ENCODE data around the gene PYGM.

Gene PYGM

DNA sequence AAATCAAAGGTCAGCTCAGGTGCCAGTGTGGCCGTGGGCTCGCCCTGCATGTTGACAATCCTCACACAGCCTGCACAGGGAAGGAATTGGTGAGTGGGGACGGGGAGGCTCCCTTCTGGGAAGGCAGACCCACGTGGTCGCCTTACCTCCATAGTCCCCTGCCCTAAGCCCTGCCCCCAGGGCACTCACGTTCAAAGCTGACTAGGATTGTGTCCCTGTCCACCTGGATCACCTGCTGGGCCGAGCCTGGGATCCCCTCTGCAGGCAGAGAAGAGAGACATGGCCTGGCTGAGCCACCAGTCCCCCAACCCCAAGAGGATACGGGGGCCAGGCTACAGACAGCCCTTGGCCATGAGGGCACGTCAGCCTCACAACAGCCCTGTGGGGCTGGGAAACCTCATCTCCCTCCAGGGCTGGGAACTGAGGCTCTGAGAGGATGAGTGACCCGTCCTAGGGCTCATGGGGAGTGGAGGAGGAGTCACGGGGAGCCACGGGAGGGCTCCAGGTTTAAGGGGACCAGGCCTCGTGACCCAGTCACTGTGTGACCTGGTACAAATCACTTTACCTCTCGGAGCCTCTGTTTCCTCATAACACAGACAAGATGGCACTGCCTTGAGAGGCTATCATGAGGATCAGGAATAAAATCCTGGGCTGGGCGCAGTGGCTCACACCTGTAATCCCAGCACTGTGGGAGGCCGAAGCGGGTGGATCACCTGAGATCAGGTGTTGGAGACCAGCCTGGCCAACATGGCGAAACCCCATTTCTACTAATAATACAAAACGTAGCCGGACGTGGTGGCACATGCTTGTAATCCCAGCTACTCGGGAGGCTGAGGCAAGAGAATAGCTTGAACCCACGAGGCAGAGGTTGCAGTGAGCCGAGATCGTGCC, 30.7 kb upstream of the PYGM start:
- no peak for DNase-seq

DNA sequence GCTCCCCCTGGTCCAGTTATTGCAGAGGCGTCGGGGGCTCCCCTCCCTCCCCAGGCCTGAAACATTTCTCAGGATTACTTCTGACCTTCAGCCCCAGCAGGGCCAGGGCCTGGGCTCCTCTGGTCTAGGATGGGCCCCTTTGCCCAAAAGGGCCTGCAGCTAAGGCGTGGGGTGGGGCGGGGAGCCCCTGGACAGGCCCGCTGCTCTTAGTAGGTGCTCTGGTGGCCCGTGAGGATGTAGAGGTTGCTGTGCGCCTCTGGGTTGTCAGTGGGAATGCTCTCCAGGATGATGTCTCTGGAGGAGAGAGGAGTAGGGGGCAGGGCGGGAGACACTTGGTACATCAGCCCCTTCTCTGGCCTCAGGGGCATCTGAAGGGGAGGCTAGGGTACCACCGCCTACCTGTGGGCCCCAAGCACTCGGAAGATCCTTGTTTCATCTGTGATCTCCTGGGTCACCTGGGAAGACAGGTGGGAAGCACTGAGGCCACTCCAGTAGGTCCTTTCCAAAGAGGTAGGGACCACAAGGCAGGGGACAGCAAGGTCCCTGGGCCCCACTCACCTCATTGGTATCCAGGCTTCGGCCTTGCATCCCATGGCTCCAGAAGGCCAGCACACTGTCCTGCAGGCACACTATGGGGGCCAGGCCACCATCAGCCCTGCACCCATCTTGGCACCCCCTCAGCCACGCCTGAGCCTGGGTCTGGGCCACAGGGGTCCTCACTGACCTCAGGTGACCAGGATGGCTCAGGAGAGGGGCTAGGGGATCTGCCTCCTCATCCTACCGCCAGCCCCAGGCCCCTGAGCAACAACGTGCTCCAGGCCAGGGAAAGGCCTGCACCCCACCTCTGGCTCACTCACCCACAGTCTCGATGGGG, 29.8 kb upstream of the PYGM start:
- DNase-seq = no peak

DNA sequence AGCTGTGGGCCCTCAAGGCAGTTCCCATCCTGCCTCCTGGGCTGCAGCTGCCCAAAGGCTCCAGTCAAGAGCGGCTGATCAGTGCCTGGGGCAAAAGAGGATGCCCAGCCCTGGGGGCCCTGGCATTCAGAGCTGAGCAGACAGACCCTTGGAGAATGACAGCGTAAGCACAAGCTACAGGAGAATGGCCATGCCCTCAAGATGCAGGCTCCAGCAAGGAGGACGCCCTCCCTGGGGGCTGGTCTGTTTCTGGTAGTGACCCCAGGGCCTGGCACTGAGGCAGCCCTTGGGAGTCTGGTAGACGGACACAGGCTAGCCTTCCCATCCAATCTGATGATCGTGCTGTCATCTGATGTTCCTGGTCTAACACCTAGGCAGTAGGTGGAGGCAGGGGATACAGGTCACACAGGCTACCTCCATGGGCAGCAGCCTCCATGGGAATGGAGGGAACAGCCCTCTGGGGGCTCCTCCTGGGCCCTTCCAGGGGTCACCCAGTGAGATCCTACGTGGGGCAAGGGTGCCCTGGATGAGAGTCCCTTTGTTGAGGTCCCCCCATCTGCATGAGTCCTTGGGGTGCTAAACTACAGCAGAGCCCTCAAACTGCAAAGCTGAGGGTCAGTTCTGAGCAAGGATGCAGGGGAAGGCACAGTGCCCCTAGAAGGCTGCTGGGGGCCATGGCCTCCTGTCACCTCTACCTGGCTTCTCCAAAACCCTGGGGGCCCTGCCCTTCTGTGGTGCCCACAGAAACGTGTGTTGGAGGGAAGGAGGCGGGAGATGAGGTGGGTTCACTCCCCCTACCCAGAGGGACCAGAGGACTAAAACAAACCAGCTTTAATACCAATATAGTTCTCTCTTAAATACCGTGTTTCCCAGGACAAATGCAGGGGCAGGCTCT, 28.8 kb upstream of the PYGM start:
- no peak for DNase-seq

DNA sequence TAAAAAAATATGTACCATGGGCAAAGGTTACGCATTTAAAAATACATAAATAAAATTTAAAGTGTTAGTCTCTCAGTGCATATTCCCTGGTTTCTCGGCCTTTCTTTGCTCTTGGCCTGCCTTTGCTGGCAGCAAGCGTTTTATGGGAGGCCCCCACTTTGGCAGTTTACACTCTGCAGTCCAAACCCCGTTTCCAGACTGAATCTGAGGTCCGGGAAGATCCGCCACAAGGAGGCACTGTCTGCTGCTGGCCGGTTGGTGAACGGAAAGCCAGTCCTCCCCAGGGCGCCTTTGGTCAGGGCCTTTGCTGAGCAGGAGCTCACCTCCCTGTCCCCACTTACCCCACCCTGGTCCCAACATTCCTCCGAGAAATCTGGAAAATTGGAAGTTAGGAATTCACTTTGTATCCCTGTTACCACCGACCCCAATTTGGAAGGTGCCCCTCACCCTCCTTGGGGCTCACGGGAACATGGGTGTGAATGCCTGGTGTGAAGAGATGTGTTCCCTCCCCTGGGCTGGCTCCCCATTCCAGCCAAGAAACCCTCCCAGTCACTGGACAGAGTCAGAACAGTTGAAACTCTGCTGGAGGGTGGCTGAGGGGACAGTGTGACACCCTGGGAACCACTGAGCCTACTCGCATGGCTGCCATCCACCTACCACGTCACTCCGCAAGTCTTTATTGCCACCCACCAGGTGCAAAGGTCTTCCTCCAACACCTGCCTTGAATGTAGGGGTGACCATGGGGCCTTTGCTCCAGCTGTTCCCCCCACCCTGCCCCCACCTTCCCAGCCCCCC, 27.9 kb upstream of the PYGM start:
- peak; percentile 68 to 72 for DNase-seq

DNA sequence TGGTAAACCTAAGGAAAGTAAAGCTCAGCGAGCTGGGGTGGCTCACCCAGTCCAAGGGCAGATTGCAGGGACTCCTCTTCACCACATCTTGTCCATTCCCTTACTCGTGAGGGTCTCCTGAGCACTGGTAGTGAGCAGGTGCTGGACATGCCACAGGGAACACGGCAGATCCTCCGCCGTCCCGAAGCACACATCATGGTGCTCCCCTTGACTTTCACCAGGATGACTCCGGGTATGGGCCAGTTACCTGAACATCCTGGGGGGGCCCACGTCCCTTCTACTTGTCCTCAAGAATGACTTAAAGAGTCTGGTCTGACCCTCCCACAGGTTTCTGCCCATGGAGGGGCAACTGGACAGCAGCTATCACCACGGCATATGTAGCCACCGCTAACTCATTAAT, 26.5 kb upstream of the PYGM start:
- DNase-seq = no peak

DNA sequence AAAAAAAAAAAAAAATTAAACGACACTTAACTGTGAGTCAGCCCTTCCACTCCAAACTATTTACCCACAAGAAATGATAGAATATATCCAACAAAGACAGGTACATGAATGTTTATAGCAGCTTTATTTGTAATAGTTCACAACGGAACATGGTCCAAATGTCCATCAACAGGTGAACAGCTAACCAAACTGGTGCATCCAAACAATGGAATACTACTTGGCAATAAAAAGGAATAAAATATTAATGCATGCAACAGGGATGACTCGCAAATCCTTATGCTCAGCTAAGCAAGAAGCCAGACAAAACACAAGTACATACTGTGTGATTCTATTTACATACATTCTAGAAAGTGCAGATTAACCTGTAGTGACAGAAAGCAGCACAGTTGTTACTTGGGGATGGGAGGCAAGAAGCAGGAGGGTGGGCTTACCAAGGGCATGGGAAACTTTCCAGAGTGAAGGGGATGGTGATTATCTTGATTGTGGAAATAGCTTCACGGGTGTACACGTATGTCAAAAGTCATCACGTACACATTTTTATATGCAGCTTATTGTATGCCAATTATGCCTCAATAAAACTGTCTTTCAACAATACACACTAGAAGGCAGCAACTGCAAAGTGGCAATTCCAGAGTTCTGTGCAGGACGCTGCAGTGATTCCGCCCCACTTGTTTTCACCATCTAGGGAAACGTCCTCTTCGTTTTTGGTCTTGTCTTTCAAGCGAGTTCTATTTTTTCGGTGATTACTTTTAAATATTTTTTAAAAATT, 25.2 kb upstream of the PYGM start:
- no peak for DNase-seq

DNA sequence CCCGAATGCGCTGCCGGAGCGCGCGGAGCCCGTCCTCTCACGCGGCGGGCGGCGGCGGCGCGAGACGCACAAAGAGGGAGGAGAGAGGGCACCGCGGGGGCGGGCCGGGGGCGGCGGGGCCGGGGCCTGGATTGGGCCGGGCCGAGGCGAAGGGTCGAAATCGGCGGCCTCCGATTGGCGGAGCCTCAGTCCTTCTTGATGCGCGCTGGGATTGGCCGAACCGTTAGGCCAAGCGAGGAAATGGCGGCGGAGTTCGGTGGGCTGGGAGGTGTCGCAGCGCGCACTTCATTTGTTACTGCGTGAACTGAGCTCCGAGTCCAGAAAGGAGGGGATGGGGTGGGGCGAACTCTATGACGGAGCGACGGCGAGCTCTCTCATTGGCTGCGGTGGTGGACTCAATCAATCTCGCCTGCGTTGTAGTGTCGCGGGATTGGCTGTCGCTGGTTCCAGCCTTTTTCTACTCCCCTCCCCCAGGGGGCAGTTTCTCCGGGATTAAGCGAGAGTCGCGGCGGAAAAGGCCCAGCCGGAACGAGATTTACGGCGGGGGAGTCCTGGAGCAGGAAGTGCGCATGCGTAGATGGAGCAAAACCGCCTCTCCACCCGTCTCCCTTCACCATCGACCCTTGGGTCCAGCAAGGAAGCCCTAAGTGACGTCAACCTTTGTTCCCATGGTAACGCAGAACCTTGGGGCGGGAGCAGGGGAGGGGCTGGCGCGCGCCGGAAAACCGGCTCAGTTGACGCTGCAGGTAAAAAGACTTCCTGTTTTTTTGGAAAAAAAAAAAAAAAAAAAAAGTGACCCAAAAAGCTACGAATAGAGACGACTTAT, 18.9 kb upstream of the PYGM start, which contains the start of gene SF1:
Gene SF1 (minus strand): TSS at position 70 of the 826 bp plus-strand sequence. CDS start 150 bp downstream, outside the sequence.
- peak; percentile 100 for DNase-seq

DNA sequence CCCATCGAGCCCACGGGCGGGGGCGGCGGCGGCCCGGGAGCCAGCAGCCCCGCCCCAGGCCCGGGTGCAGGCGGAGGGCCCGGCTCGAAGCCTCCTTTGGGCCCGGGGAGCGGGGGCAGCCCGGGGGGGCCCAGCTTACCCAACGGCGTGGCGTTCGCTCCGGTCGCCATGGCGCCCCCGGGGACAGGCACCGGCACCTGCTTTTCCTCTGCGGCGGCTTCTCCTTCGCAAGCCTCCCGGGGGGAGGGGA, 18.4 kb upstream of the PYGM start:
- no peak for DNase-seq

DNA sequence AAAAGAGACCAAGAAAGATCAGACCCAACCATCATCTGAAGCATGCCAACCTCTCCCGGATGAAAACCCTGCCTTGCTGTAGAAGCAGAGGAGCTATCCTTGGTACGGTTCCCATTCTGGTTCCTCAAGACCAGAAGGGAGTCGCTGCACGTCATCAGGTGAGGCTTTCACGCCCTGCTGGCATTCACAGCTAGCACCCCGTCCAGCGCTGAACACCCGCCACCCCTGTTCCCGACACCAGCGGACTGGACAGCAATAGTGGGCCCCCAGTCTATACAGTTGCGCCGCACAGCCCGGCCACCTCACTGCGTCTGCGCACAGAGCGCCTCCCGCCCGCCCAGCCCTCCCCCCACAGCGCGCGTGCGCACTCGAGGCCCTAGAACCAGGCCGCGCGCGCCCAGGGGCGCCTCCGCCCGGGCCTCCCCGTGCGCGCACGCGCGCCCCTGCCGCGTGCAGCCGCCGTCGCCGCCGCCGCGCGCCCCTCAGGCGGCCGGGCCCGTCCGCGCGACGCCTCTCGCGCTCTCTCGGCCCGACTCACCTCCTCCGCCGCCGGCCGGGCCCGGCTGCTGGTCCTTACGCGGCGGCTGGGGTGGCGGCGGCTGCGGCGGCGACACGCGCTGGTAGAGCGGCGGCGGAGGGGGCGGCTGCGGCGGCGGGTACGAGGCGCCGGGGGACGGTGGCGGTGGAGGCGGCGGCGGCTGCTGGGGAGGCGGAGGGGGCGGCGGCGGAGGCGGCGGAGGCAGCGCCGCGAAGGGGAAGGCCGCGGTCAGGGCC, 17.9 kb upstream of the PYGM start:
- peak; percentile 81 to 82 for DNase-seq

DNA sequence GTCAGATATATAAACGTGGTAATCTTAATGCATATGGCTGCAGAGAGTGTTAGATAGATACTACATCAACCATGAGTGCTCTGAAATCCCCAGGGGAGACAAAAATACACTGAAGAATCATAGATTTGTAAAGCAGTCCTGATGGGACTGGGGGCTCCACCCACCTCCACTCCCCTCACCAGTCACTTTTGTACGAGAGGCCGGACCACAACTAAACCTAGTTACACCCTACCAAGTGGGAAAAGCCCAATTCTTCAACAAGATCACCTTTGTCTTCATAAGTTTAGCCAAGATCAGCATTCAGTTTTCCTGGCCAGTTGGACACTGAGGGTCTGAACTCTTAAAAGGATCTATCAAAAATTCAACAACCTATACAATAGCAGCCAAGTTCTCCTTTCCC, 17.1 kb upstream of the PYGM start:
- DNase-seq = no peak

DNA sequence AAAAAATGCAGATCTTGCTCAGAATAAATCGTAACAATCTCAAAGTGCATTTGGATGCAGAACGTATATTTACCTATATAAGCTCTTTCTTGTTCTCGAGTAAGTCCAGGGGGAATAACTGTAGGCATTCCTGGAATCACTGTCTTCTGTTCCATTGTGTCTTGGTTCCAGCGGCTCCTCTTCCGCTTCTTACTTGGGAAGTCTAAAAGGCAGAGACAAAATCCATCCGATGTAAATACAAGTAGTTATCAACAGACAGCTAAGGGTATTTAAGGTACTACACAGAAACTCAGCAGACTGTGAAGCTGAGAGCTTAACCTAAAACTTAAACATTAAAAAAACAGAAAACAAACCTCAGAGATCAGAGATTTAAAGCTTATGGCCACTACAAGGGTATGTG, 16.7 kb upstream of the PYGM start:
- DNase-seq = no peak

DNA sequence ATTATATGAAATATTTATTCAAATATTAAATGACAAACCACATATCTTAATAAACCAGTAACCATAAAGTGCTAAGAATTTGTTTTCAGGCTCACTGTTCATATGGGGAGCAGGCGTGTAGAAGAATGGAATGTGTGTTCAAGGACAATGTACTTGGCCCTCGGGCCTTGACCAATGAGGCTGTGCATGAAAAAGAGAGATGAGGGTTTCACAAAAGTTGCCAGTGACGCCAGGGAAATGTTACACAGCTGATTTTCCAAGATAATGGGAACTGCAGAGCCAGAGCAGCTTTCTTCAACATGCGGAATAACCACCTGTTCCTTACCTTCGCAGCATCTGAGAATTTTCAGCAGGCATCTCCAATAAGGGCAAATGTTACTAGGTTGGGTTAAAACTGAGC, 14.4 kb upstream of the PYGM start:
- no peak for DNase-seq

DNA sequence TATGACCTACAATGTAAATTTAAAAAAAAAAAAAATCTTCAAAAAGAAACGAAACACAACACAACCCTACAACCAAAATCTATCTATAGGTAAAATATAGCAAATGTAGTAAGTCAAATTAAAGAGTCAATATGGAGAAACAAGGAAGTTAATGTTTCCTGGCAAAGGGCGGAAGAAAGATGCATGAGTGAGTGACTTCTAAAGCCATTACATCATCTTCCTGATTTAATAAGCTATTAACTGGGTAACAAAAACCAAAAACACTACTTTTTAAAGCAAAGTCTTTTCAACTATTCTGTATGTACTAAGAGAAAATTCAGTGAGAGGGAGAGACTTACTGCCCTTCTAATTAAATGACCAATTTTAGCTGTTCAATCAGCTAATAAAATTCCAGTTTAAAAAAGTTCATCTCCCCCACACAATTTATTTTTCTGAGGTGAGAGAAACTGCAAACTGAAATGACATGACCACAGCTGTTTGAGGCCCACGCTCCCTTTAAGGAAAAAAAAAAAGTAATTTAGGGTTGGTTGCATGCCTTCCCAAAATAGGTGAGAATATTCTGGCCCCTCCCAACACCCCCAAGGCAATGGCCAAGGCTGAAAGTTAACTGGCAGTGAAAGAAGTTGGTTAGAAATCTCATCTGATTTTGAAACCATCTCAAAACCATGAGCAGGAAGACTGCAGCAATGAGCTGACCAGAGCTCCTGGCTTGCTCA, 12.7 kb upstream of the PYGM start:
- no peak for DNase-seq

DNA sequence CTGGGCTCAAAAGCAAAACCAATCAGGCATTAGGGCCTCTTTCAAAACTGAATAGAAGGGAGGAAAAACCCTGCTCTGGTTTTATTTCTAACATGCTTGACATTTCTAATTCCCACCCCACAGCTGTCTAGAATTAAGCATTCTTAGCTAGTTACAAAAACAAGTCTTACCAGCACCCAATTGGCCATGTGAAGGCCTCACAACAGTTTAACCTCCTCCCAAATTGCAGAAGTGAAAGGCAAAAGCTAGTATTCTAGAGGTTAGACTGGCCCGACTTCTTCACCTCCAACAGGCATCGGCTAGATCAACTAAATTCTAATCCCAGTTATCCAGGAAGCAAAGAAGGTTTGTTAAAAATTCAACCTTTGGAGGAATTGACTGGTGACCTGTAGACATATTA, 12.1 kb upstream of the PYGM start:
- peak in 1 of 2 donors; percentile 30 for DNase-seq

DNA sequence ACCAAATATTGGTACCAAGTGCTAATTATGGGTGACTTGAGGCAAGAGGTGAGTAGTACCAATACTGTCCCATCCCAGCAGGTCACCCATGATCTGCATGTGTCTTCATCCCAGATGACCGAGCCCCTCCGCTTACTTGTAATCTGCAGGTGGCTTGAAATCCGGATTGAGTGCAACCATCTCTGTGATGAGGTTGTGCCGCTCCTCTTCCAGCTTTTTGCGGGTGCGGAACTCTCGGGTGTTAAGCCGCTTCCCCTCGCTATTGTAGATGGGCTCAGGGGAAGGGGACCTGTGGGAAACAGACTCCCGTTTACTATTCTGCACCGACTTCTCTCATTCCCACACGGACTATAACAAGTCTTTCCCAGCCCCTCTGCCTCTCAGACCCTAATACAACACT, 10.3 kb upstream of the PYGM start:
- DNase-seq = no peak

DNA sequence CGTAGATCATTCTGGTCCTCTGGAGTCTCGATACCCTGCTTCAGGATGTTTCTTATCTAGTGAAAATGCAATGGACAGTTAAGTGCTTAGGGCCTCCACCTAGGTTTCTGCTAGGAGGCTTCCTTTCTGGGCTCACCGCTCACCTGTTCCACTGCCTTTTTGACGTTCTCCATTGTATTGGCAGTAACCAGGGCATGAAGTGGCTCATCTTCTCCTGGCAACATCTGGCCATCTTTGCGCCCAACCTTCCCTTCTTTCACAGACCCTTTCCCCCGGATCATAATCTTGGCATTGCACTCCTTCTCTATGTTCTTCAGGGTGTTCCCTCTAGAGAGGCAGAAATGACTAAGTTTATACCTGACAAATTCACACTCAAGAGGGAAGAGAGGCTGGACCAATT, 9.5 kb upstream of the PYGM start:
- no peak for DNase-seq

DNA sequence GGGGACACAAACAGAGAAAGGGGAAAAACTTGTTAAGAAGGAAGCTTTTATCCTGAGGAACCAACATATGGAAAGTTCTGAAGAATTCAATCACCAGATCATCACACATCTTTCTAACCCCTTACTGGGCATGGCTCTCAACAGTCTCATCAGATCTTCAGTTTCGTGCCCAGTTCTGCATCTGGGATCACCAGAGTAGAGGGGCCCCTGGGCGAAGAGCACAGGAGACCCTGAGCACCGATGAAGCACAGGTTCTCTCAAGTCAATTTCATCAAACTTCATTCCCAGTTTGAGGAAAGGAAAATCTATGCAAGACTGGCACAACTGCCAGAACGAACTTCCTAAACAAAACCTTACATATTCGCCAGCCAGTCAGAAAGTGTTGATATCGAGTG, 8.5 kb upstream of the PYGM start:
- no peak for DNase-seq

DNA sequence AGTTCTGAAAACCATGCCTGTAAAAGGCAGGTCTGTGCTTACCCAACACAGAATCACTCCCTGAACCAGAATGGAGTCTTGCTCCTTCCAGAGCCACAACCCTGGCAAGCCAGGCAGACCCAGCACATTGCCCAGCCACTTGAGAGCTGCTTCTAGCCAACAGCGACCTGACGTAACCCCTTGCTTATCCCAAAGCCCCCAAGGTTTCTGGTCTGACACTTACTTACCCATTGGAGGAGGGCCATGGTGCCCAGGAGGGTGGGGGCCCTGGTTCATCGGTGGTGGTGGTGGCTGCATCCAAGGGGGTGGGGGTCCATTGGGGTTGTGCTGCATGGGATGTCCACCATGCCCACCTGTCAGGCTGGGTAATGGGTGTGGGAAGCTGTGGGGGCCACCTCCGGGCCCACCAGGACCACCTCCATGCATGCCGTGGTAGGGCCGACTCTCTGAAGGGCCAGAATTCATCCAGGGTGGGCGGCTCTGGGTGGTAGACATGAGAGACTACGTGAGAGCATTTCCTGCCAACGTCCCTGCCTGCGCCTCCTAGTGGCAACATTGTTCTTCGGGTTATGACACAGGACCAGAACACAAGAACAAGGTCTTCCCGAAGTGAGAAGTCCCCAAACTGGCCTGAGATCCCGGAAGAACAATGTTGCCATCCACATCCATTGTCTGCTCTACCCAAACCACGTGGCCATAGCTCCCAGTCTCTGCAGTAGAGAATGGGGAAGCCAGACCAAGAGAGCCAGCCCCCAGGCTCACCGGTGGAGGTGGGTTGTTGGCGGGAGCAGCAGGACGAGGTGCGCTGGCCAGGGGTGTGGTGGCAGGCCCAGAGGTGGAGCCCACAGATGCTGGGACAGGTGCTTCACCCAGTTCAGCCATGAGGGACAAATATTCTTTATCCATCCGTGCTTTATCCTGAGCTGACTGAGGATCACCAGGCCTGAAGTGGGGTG, 7.8 kb upstream of the PYGM start:
- peak; percentile 78 to 84 for DNase-seq

Measured in CD4-positive, alpha-beta T cell treated with Interleukin-4 for 1 hour (primary cell).